IMR-90 (cell line): ENCODE measurements around the gene CALU.

ENCODE experiments used
- BHLHE40 ChIP-seq: fragments of 150-350 bp; IDR thresholded peaks from 2 replicates; pipeline ENCODE4 v1.6.1; 2016; ENCODE audit warnings: mild to moderate bottlenecking, low read depth, low read length
- CEBPB ChIP-seq: IDR thresholded peaks from 2 replicates; pipeline ENCODE4 v1.6.1; 2012; ENCODE audit warnings: low read depth, low read length, improper control_type of control experiment
- CTCF ChIP-seq: conservative IDR thresholded peaks from 2 replicates; pipeline ENCODE4 v1.5.1; 2012; ENCODE audit warnings: mild to moderate bottlenecking, low read depth, low read length, improper control_type of control experiment
- ELK1 ChIP-seq: fragments of 150-350 bp; IDR thresholded peaks from 2 replicates; pipeline ENCODE4 v1.6.1; 2016; ENCODE audit warnings: low read depth, mild to moderate bottlenecking, low read length, moderate library complexity, borderline replicate concordance
- FOS ChIP-seq: fragments of 150-350 bp; IDR thresholded peaks from 2 replicates; pipeline ENCODE4 v1.6.1; 2016; ENCODE audit warnings: low read depth, low read length
- MAFK ChIP-seq: IDR thresholded peaks from 2 replicates; pipeline ENCODE4 v1.6.1; 2012; ENCODE audit warnings: low read depth, low read length, improper control_type of control experiment
- MAZ ChIP-seq: IDR thresholded peaks from 2 replicates; pipeline ENCODE4 v1.6.1; 2012; ENCODE audit warnings: low read depth, mild to moderate bottlenecking, low read length, improper control_type of control experiment, moderate library complexity, borderline replicate concordance
- MXI1 ChIP-seq: IDR thresholded peaks from 2 replicates; pipeline ENCODE4 v1.6.1; 2012; ENCODE audit warnings: low read depth, mild to moderate bottlenecking, low read length, moderate library complexity, borderline replicate concordance
- NFE2L2 ChIP-seq: fragments of 150-350 bp; IDR thresholded peaks from 2 replicates; pipeline ENCODE4 v1.6.1; 2016; ENCODE audit warnings: low read depth, mild to moderate bottlenecking, low read length
- POLR2A ChIP-seq: IDR thresholded peaks from 2 replicates; pipeline ENCODE4 v1.6.1; 2012; ENCODE audit warnings: mild to moderate bottlenecking, low read depth, low read length
- RAD21 ChIP-seq: IDR thresholded peaks from 2 replicates; pipeline ENCODE4 v1.6.1; 2012; ENCODE audit warnings: low read length, improper control_type of control experiment
- RCOR1 ChIP-seq: IDR thresholded peaks from 2 replicates; pipeline ENCODE4 v1.6.1; 2012; ENCODE audit warnings: mild to moderate bottlenecking, low read length, improper control_type of control experiment; ENCODE audit not compliant: insufficient replicate concordance
- SMC3 ChIP-seq: fragments of 150-350 bp; IDR thresholded peaks from 2 replicates; pipeline ENCODE4 v1.6.1; 2016; ENCODE audit warnings: low read depth, mild to moderate bottlenecking, antibody characterized with exemption, low read length, moderate library complexity

GRCh38 chr7:128763541-128763940 is 24.4 kb downstream of the CALU start:
- TF ChIP-seq CTCF (no peak), ELK1 (no peak), POLR2A (no peak), MXI1 (no peak), BHLHE40 (no peak), SMC3 (no peak), MAFK (no peak), NFE2L2 (no peak), FOS (no peak), RCOR1 (no peak), MAZ (no peak), CEBPB (no peak), RAD21 (no peak)
